LNCaP clone FGC (cell line): Measurements from ENCODE around the gene ZFR2.

ENCODE experiments used
- DNase-seq: peaks from one replicate; pipeline ENCODE4 v3.0.0-alpha.2; 2011; ENCODE audit warnings: low read depth
- H3K4me3 ChIP-seq: 2 replicates; pipeline ENCODE4 v1.5.1; 2011; ENCODE audit warnings: mild to moderate bottlenecking, low read depth, low read length, control low read depth
- CTCF ChIP-seq: IDR thresholded peaks from 2 replicates; pipeline ENCODE4 v1.5.1; 2012; ENCODE audit warnings: mild to moderate bottlenecking; ENCODE audit not compliant: control insufficient read depth, insufficient read depth; ENCODE audit errors: extremely low read depth

Gene ZFR2

GRCh38 chr19:3773814-3774515, 94.9 kb downstream of the ZFR2 start:
- TF ChIP-seq CTCF, result no peak
- no peak overlapping the region for H3K4me3 ChIP-seq
- no peak for DNase-seq

GRCh38 chr19:3771906-3772455, 96.9 kb downstream of the ZFR2 start, which contains the start of gene RAX2:
TSS of gene RAX2 (minus strand) at chr19:3772228. CDS start at chr19:3771742, 486 bp downstream.
- no peak for DNase-seq
- no peak within 1 kb of the TSS for H3K4me3 ChIP-seq
- no peak for TF ChIP-seq CTCF

- no peak for DNase-seq
- H3K4me3 ChIP-seq, result no peak overlapping the region
- no peak for TF ChIP-seq CTCF
These were observed 97.6 kb downstream of the ZFR2 start for GRCh38 chr19:3771000-3771905.

- no peak for TF ChIP-seq CTCF
- H3K4me3 ChIP-seq, result no peak overlapping the region
These were observed 98.5 kb downstream of the ZFR2 start for GRCh38 chr19:3770136-3770999.

GRCh38 chr19:3769494-3769893, 99.3 kb downstream of the ZFR2 start:
- no peak for DNase-seq
- H3K4me3 ChIP-seq, result no peak overlapping the region
- TF ChIP-seq CTCF, result no peak

More at GRCh38 chr19:3770136-3770999, 98.5 kb downstream of the ZFR2 start:
- no peak for DNase-seq

GRCh38 chr19:3768748-3769099, 100.1 kb downstream of the ZFR2 start:
- no peak overlapping the region for H3K4me3 ChIP-seq
- TF ChIP-seq CTCF, result no peak
- no peak for DNase-seq
